ENCODE data around the gene PRMT9. TPM values are rescaled to one million over a fixed set of nuclear protein-coding genes. Genes with fewer than 3 reads are reported as not detected.
A peak's percentile ranks its signal among the peaks of the same experiment; 100 is the strongest.

Gene PRMT9
- total and polyA plus RNA-seq, 2 of the 13 experiments (the other 11 are each of a cell fraction or from before 2014, with no cell fraction given), result 4.0 to 9.7 TPM

DNA sequence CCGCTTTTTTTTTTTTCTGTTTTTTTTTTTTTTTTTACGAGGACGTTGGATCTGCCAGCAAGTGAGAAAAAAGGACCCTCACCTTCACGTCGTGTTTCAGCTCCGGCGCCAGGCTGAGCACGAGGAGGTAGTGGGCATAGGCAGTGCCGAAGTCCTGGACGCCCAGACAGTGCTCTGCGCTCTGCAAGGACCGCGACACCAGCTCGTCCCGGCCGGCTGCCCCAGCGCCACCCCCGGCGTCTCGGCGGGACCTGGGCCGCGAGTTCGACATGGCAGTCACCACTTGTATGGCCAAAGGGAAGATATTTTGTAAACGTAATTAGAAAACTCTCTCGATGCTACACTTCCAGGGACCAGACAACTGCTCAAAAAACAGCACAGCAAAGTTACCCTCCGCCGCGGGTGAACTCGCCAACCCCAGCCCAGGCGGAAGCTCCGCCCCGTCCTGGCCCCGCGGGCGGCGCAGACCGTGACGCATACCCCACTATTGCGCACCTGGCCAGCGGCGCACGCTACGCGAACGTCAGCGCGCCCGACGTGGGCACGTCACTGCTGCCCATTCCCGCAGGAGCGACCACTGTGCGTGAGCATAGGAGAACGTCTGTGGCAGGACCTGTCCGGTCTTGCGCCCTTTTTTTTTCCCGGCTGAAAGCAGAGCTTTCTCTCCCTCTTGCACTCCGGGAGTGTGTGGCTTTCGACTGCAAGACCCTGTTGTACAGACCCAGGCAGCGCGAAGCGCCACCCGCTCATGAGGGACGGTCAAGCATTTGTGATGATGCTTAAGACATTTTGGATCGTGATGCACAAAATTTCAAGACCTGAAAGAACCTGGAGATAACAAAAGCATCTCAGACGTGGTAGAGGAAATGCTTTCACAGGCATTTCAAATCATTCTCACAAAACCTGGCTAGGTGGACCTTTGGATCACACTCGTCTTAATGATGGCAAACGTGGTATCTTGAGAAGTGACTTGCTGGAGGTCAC, at the start of gene PRMT9 (continued):
- TF ChIP-seq ZNF263 (CRISPR knock-in tag; IDR thresholded peaks at IDR 0.05), result 0 out of 2 replicates have a peak, but pooled peaks have one; percentile 51
- TF ChIP-seq MEIS2 (CRISPR knock-in tag; IDR thresholded peaks at IDR 0.05), result peak; percentile 85; the same call in 1 of the 2 replicates
- TF ChIP-seq, protein P1, sequence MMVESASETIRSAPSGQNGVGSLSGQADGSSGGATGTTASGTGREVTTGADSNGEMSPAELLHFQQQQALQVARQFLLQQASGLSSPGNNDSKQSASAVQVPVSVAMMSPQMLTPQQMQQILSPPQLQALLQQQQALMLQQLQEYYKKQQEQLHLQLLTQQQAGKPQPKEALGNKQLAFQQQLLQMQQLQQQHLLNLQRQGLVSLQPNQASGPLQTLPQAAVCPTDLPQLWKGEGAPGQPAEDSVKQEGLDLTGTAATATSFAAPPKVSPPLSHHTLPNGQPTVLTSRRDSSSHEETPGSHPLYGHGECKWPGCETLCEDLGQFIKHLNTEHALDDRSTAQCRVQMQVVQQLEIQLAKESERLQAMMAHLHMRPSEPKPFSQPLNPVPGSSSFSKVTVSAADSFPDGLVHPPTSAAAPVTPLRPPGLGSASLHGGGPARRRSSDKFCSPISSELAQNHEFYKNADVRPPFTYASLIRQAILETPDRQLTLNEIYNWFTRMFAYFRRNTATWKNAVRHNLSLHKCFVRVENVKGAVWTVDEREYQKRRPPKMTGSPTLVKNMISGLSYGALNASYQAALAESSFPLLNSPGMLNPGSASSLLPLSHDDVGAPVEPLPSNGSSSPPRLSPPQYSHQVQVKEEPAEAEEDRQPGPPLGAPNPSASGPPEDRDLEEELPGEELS (CRISPR knock-in tag; IDR thresholded peaks at IDR 0.05), result peak; percentile 15; the same call in 1 of the 2 replicates
- TF ChIP-seq, protein P2, sequence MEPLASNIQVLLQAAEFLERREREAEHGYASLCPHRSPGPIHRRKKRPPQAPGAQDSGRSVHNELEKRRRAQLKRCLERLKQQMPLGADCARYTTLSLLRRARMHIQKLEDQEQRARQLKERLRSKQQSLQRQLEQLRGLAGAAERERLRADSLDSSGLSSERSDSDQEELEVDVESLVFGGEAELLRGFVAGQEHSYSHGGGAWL (CRISPR knock-in tag; IDR thresholded peaks at IDR 0.05), result peak; percentile 88
- peak; percentile 78; the same call in 1 of the 2 replicates for TF ChIP-seq JUN (CRISPR knock-in tag; IDR thresholded peaks at IDR 0.05)
- peak; percentile 34; the same call in 1 of the 2 replicates for TF ChIP-seq ATF7-NPFF (CRISPR knock-in tag; IDR thresholded peaks at IDR 0.05; ENCODE audit: low read depth)
- TF ChIP-seq CBFB (CRISPR knock-in tag; IDR thresholded peaks at IDR 0.05), result peak; percentile 69; the same call in 1 of the 2 replicates
- peak; percentile 44; the same call in 1 of the 2 replicates for TF ChIP-seq TOPORS (CRISPR knock-in tag; IDR thresholded peaks at IDR 0.05)
- peak; percentile 79 for TF ChIP-seq ZNF430 (CRISPR knock-in tag; IDR thresholded peaks at IDR 0.05)
- peak; percentile 50; the same call in 1 of the 2 replicates for TF ChIP-seq SOX5 (CRISPR knock-in tag; IDR thresholded peaks at IDR 0.05; ENCODE audit: borderline replicate concordance)
- no peak for TF ChIP-seq ATF7 (IDR thresholded peaks at IDR 0.05)
- peak; percentile 85 for TF ChIP-seq ATF7 (CRISPR knock-in tag; IDR thresholded peaks at IDR 0.05)
- peak; percentile 44; the same call in 1 of the 2 replicates for TF ChIP-seq KAT7 (CRISPR knock-in tag; IDR thresholded peaks at IDR 0.05; ENCODE audit: borderline replicate concordance)
- TF ChIP-seq ZBTB38 (CRISPR knock-in tag; IDR thresholded peaks at IDR 0.05), result peak; percentile 32; the same call in 1 of the 2 replicates
- TF ChIP-seq EED (CRISPR knock-in tag; IDR thresholded peaks at IDR 0.05), result peak; percentile 67; the same call in 1 of the 2 replicates
- 0 out of 2 replicates have a peak, but pooled peaks have one; percentile 56 for TF ChIP-seq ZNF331 (CRISPR knock-in tag; IDR thresholded peaks at IDR 0.05)
- TF ChIP-seq ZIK1 (CRISPR knock-in tag; IDR thresholded peaks at IDR 0.05; ENCODE audit: borderline replicate concordance, low read depth), result 0 out of 2 replicates have a peak, but pooled peaks have one; percentile 32
- TF ChIP-seq, protein P3, sequence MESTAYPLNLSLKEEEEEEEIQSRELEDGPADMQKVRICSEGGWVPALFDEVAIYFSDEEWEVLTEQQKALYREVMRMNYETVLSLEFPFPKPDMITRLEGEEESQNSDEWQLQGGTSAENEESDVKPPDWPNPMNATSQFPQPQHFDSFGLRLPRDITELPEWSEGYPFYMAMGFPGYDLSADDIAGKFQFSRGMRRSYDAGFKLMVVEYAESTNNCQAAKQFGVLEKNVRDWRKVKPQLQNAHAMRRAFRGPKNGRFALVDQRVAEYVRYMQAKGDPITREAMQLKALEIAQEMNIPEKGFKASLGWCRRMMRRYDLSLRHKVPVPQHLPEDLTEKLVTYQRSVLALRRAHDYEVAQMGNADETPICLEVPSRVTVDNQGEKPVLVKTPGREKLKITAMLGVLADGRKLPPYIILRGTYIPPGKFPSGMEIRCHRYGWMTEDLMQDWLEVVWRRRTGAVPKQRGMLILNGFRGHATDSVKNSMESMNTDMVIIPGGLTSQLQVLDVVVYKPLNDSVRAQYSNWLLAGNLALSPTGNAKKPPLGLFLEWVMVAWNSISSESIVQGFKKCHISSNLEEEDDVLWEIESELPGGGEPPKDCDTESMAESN (CRISPR knock-in tag; conservative IDR thresholded peaks at IDR 0.05), result 0 out of 2 replicates have a peak, but pooled peaks have one; percentile 28
- no peak for TF ChIP-seq ZNF333 (CRISPR knock-in tag; IDR thresholded peaks at IDR 0.05; ENCODE audit: borderline replicate concordance)
- TF ChIP-seq, protein P4, sequence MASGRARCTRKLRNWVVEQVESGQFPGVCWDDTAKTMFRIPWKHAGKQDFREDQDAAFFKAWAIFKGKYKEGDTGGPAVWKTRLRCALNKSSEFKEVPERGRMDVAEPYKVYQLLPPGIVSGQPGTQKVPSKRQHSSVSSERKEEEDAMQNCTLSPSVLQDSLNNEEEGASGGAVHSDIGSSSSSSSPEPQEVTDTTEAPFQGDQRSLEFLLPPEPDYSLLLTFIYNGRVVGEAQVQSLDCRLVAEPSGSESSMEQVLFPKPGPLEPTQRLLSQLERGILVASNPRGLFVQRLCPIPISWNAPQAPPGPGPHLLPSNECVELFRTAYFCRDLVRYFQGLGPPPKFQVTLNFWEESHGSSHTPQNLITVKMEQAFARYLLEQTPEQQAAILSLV (CRISPR knock-in tag; IDR thresholded peaks at IDR 0.05; ENCODE audit: borderline replicate concordance), result peak; percentile 88
- TF ChIP-seq, protein P5, sequence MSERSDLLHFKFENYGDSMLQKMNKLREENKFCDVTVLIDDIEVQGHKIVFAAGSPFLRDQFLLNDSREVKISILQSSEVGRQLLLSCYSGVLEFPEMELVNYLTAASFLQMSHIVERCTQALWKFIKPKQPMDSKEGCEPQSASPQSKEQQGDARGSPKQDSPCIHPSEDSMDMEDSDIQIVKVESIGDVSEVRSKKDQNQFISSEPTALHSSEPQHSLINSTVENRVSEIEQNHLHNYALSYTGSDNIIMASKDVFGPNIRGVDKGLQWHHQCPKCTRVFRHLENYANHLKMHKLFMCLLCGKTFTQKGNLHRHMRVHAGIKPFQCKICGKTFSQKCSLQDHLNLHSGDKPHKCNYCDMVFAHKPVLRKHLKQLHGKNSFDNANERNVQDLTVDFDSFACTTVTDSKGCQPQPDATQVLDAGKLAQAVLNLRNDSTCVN (CRISPR knock-in tag; IDR thresholded peaks at IDR 0.05; ENCODE audit: borderline replicate concordance), result peak; percentile 70
- TF ChIP-seq PHF5A (CRISPR knock-in tag; IDR thresholded peaks at IDR 0.05; ENCODE audit: low read depth, unreplicated experiment), result peak; percentile 66

Data from HepG2 (cell line).